ENCODE measurements around the gene KDELR3. TPM values are rescaled to one million over a fixed set of nuclear protein-coding genes. Genes with fewer than 3 reads are reported as not detected.

The KDELR3 gene
- total RNA-seq, 1 experiment from 2014 or later = 6.4 TPM

DNA sequence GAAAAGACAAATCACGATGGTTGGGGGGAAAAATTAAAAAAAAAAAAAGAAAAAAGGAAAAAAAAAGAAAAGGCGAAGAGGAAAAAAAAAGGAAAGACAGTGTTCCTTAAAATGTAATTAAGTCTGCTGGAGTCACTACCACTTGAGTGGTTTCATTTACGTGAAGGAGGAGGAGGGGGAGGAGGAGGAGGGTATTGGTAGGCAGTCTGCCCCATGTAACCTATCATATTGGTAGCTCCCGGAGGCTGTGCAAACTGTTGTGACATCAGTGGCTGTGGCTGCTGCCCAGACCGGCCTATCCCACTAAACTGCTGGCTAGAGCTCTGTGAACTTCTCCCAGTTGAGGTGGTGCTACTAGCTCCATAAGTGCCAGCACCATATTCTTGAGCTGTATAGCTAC lies 17.9 kb downstream of the KDELR3 start:
- CTCF ChIA-PET = interaction anchor here (0.6 to 1.0 kb wide), 2 partner anchors 15 to 196 kb away, joined by 3 read pairs; partner anchors contain the start of gene TOMM22
- intact Hi-C loops (cut with micrococcal nuclease) = no loop called here
- Mint-ChIP-seq H3K27me3 (ENCODE audit: insufficient read depth, unreplicated experiment) (no peaks in the 10 kb centered on the region), H3K9me3 (ENCODE audit: unreplicated experiment) (no peaks in the 10 kb centered on the region), H3K27ac (ENCODE audit: low read depth, unreplicated experiment) (no peak overlapping the region), H3K4me3 (ENCODE audit: unreplicated experiment) (no peak overlapping the region), H3K4me1 (ENCODE audit: insufficient read depth, unreplicated experiment) (peaks cover 5% of the 10 kb centered on the region), H3K36me3 (ENCODE audit: insufficient read depth, unreplicated experiment) (peaks cover 98% of the 10 kb centered on the region)
- TF ChIP-seq, protein P1, sequence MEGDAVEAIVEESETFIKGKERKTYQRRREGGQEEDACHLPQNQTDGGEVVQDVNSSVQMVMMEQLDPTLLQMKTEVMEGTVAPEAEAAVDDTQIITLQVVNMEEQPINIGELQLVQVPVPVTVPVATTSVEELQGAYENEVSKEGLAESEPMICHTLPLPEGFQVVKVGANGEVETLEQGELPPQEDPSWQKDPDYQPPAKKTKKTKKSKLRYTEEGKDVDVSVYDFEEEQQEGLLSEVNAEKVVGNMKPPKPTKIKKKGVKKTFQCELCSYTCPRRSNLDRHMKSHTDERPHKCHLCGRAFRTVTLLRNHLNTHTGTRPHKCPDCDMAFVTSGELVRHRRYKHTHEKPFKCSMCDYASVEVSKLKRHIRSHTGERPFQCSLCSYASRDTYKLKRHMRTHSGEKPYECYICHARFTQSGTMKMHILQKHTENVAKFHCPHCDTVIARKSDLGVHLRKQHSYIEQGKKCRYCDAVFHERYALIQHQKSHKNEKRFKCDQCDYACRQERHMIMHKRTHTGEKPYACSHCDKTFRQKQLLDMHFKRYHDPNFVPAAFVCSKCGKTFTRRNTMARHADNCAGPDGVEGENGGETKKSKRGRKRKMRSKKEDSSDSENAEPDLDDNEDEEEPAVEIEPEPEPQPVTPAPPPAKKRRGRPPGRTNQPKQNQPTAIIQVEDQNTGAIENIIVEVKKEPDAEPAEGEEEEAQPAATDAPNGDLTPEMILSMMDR (IDR thresholded peaks at IDR 0.05; ENCODE audit: unreplicated experiment) = no peak
- no TSS peak for BruUV-seq (replicated peaks)
- POLR2A ChIA-PET = interaction anchor here (1.2 kb wide), 1 partner anchor 10 kb away, joined by 5 read pairs; no protein-coding TSS in a partner anchor
- DNase-seq (ENCODE audit: unreplicated experiment) = no peak

DNA sequence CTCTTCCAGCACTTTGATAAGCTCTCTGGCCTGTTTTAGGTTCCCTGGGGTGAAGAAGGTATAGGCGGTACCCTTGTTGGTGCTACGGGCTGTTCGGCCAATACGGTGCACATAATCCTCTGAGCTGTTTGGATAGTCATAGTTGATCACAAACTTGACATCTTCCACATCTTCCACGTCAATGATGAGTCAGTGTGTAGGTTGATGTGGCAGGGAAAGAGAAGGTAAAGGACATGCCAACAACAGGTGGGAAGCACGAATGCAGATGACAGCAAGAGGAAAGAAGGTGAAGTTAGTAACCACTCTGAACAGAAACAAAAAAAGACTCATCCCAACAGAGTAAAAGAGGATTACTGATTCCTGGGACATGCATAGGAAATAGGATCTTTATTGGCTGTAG lies 20.1 kb downstream of the KDELR3 start:
- no peak for DNase-seq (ENCODE audit: unreplicated experiment)
- Mint-ChIP-seq H3K36me3 (ENCODE audit: insufficient read depth, unreplicated experiment) (peaks cover 100% of the 10 kb centered on the region), H3K27me3 (ENCODE audit: insufficient read depth, unreplicated experiment) (no peaks in the 10 kb centered on the region), H3K27ac (ENCODE audit: low read depth, unreplicated experiment) (no peak overlapping the region), H3K4me3 (ENCODE audit: unreplicated experiment) (no peak overlapping the region), H3K4me1 (ENCODE audit: insufficient read depth, unreplicated experiment) (peaks cover 5% of the 10 kb centered on the region), H3K9me3 (ENCODE audit: unreplicated experiment) (no peaks in the 10 kb centered on the region)
- BruUV-seq (replicated peaks) = no TSS peak
- POLR2A ChIA-PET = interaction anchor here (0.9 to 4.4 kb wide), 6 partner anchors 7 to 75 kb away, joined by 3 to 21 read pairs (median 4); no protein-coding TSS in a partner anchor
- CTCF ChIA-PET = interaction anchor here (0.6 to 0.8 kb wide), 3 partner anchors 15 to 433 kb away, joined by 3 to 4 read pairs (median 4); no protein-coding TSS in a partner anchor
- TF ChIP-seq, protein P1 (IDR thresholded peaks at IDR 0.05; ENCODE audit: unreplicated experiment) = no peak
- intact Hi-C loops (cut with micrococcal nuclease) = no loop called here

DNA sequence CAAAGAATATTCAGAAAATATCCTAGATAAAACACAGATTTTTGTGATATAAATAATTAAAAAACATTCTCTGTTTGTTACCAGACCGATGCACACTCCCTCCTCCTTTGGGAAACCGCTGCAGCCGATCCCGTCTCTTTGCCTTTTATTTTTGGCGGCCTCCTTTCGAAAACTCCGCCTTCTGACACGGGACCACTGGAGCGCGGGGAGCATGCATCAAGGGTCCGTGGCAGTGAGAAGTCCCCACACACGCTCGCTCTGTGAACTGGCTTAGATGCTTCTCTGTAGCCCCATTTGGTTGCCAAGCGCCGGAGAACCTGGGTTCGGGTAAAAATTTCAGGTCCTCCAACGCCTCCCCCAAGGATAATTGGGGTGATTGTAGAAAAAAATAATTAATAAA lies 21.2 kb downstream of the KDELR3 start:
- peaks cover 5% of the 10 kb centered on the region for H3K4me1 Mint-ChIP-seq (ENCODE audit: insufficient read depth, unreplicated experiment)
- ChIA-PET POLR2A (interaction anchor here (0.7 to 4.4 kb wide), 7 partner anchors 8 to 34 kb away, joined by 3 to 21 read pairs (median 3); no protein-coding TSS in a partner anchor), CTCF (interaction anchor here (1.0 kb wide), 1 partner anchor 84 kb away, joined by 4 read pairs; no protein-coding TSS in a partner anchor)
- H3K9me3 Mint-ChIP-seq (ENCODE audit: unreplicated experiment) = no peaks in the 10 kb centered on the region
- BruUV-seq (replicated peaks) = no TSS peak
- intact Hi-C loops (cut with micrococcal nuclease) = no loop called here
- H3K36me3 Mint-ChIP-seq (ENCODE audit: insufficient read depth, unreplicated experiment) = peaks cover 100% of the 10 kb centered on the region
- no peak overlapping the region for H3K27ac Mint-ChIP-seq (ENCODE audit: low read depth, unreplicated experiment)
- H3K27me3 Mint-ChIP-seq (ENCODE audit: insufficient read depth, unreplicated experiment) = no peaks in the 10 kb centered on the region
- TF ChIP-seq, protein P1 (IDR thresholded peaks at IDR 0.05; ENCODE audit: unreplicated experiment) = no peak
- no peak overlapping the region for H3K4me3 Mint-ChIP-seq (ENCODE audit: unreplicated experiment)
- DNase-seq (ENCODE audit: unreplicated experiment) = no peak

DNA sequence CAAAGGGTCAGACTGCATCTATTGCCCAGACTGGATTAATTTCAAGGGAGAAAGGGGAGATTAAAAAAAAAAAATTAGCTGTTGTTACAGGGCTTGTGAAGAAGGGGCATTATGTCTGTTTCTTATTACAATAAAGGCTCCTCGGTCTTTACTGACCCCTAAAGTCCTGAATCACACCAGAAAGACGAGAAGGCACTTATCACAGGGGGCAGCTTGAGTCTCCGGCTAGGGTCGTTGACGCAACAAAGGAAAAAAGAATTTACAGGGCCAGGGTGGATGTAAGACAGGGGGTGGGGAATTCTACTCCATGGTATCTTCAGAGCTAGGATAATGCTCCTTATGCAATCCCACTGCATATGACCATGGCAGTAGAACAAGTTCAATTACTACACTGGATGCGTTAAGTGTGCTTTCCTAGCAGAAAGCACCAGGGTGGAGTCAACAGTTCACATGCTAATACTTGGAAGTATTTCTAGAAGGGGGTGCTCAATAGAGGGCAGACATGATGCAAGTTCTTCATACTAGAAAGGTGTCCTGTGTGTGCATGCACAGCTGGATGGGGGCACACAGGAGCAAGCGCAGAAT lies 21.8 kb downstream of the KDELR3 start:
- Mint-ChIP-seq H3K36me3 (ENCODE audit: insufficient read depth, unreplicated experiment) (peaks cover 100% of the 10 kb centered on the region), H3K27me3 (ENCODE audit: insufficient read depth, unreplicated experiment) (no peaks in the 10 kb centered on the region), H3K4me3 (ENCODE audit: unreplicated experiment) (no peak overlapping the region), H3K4me1 (ENCODE audit: insufficient read depth, unreplicated experiment) (peaks cover 5% of the 10 kb centered on the region), H3K9me3 (ENCODE audit: unreplicated experiment) (no peaks in the 10 kb centered on the region), H3K27ac (ENCODE audit: low read depth, unreplicated experiment) (no peak overlapping the region)
- intact Hi-C loops (cut with micrococcal nuclease) = no loop called here
- ChIA-PET POLR2A (interaction anchor here (0.6 to 4.4 kb wide), 9 partner anchors 9 to 436 kb away, joined by 3 to 21 read pairs (median 3); no protein-coding TSS in a partner anchor), CTCF (interaction anchor here (1.0 to 1.5 kb wide), 2 partner anchors 27 to 83 kb away, joined by 4 to 5 read pairs; no protein-coding TSS in a partner anchor)
- no peak for DNase-seq (ENCODE audit: unreplicated experiment)
- BruUV-seq (replicated peaks) = no TSS peak
- TF ChIP-seq, protein P1 (IDR thresholded peaks at IDR 0.05; ENCODE audit: unreplicated experiment) = no peak
